ENCODE data around the gene FAM170A.

Gene FAM170A, protein sequence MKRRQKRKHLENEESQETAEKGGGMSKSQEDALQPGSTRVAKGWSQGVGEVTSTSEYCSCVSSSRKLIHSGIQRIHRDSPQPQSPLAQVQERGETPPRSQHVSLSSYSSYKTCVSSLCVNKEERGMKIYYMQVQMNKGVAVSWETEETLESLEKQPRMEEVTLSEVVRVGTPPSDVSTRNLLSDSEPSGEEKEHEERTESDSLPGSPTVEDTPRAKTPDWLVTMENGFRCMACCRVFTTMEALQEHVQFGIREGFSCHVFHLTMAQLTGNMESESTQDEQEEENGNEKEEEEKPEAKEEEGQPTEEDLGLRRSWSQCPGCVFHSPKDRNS

DNA sequence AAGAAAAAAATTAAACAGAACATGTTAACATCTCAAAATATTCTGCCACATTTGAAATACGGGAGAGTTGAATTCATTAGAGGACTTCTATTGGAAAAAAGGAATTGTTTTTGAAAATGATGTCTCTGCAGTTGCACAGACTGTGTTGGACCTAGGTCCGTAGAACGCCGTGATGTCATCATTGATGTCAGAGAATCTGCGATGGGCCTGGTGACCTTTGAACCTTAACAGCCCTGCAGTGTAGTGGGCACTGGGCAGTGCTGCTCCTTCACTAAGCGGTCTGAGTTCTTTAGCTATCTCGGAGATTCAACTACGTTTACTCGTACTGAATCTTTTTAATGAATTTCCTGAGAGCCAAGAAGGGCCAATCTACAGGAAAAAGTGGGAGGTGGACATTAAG lies at the start of gene FAM170A:
TSS of gene FAM170A (plus strand) at position 220 of the 400 bp plus-strand sequence. CDS start 211 bp downstream, outside the sequence.
- no peak for DNase-seq (ENCODE audit: low spot score)
- TF ChIP-seq, protein P1, sequence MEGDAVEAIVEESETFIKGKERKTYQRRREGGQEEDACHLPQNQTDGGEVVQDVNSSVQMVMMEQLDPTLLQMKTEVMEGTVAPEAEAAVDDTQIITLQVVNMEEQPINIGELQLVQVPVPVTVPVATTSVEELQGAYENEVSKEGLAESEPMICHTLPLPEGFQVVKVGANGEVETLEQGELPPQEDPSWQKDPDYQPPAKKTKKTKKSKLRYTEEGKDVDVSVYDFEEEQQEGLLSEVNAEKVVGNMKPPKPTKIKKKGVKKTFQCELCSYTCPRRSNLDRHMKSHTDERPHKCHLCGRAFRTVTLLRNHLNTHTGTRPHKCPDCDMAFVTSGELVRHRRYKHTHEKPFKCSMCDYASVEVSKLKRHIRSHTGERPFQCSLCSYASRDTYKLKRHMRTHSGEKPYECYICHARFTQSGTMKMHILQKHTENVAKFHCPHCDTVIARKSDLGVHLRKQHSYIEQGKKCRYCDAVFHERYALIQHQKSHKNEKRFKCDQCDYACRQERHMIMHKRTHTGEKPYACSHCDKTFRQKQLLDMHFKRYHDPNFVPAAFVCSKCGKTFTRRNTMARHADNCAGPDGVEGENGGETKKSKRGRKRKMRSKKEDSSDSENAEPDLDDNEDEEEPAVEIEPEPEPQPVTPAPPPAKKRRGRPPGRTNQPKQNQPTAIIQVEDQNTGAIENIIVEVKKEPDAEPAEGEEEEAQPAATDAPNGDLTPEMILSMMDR (IDR thresholded peaks at IDR 0.05; ENCODE audit: extremely low read depth, missing control alignments): no peak

DNA sequence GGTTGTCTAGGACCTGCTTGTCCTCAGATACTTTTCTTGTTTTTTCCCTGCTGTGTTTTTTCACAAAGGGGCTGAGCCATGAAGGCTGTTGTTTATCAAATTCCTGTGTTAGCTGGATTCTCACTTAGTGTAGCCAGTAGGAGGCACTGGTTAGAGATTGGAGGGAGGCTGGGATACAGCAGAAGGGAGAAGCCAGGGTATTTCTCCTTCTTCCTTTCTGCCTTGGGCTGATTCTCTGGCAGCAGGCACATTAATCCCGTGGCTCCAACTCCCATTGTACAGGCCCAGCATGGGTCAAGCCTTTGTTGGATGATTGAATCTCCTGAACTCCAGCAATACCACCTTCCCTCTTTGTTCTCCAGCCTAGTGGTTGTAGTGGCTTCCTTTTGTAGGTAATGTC lies 46.4 kb upstream of the FAM170A start:
- DNase-seq (ENCODE audit: low spot score): no peak
- TF ChIP-seq, protein P1 (IDR thresholded peaks at IDR 0.05; ENCODE audit: extremely low read depth, missing control alignments): no peak

DNA sequence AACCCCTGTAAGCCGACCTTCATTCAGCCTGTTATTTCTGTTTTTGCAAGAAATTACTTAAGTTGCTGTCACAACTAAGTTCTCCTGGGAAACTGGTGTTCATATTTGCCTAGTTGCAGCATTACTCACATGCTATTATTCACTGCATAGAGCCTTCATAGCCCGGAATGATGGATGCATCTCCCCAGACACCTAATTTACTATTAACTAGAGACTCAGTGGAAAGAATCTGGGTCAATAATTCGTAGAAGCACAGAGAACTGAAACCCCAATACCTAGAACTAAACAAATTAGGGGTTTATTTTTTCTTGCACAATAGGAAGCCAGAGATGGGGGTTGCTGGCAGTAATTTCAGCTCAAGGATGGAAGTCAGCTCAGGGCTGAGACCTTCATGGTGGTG lies 45.7 kb upstream of the FAM170A start:
- TF ChIP-seq, protein P1 (IDR thresholded peaks at IDR 0.05; ENCODE audit: extremely low read depth, missing control alignments): no peak
- peak; percentile 8 for DNase-seq (ENCODE audit: low spot score)

DNA sequence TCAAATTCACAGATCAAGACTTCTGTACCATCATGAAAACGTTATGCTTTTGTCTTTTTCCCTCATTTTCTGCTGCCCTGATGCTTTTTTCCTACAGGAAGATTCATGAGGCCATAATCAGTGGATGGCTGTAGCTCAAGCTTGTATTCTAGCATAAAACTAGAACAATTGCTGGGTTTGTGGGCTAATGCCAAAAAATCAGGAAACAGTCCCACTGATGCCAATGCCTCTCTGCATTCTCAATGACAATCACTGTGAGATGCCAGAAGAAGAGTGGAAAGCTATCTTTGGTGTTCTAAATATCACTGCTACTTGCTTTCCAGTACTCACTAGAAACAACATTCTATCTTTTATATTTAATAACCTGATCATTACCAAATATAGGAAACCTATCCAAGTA lies 33.3 kb upstream of the FAM170A start:
- DNase-seq (ENCODE audit: low spot score): no peak
- TF ChIP-seq, protein P1 (IDR thresholded peaks at IDR 0.05; ENCODE audit: extremely low read depth, missing control alignments): no peak

DNA sequence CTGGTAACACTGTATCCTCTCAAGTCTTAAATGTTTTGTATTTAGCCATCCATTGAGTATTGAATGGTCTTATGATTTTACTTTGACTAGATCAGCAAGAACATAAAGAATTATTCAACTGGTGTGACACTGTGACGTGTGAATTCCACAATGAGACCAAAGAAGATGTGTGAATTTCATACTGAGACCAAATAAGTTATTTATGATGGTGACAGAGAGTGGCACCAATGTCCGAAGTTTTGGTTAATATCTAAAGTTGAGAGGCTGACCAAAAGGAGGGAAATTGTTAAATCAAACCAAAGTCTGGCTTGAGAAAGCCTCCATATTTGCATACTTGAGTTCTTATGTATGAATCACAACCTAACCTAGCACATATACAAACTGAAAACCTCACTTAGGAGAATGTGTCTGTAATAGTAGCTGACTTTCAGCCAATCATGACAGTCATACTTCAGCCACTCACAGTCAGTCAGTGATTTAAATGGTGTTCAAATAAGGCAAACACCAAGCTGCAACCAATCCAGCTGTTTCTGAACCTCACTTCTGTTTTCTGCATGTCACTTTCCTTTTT lies 31.5 kb upstream of the FAM170A start:
- DNase-seq (ENCODE audit: low spot score): no peak
- TF ChIP-seq, protein P1 (IDR thresholded peaks at IDR 0.05; ENCODE audit: extremely low read depth, missing control alignments): no peak

DNA sequence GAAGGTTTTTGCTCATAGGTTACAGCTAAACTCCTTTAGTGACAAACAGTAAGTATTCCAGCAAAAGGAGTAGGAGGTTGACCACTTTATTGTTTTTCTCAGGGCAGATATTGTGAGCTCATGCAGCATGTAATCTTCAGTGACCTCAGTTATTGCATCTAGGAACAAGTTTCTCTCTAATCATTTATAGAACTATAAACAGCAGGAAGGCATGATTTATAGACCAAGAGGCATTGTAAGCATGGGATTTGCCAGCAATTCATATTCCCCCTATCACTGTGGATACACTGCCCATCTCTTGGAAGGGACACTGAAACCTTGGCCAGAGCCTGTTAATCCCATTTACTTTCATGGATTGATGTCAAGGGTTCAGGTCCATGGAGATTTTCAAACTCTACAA lies 15.4 kb upstream of the FAM170A start:
- DNase-seq (ENCODE audit: low spot score): no peak

DNA sequence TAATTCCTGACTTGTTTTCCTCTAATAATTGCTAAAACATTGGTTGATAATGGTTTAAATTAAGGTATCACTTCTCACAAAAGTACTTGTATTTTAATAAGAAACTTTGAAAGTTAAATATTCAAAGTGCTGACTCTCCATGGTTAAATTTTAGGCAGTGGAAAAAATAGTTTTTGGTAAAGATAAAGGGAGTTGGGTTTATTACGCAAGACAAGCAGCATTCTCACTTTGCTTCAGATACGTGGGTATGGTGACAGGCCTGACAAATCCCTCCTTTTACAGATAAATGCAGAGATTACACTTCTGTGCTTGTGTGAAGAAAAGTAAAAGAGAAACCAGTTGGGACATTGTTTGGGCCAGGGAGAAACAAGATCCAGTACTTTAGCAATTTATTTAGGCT lies 14.5 kb upstream of the FAM170A start:
- no peak for DNase-seq (ENCODE audit: low spot score)
- TF ChIP-seq, protein P1 (IDR thresholded peaks at IDR 0.05; ENCODE audit: extremely low read depth, missing control alignments): no peak

More for the DNA sequence above, 15.4 kb upstream of the FAM170A start:
- TF ChIP-seq, protein P1 (IDR thresholded peaks at IDR 0.05; ENCODE audit: extremely low read depth, missing control alignments): no peak
